NCI-H1105 treated with DMSO at 0.1 percent for 48 hours (cell line): ENCODE measurements around the gene SETD7.

Experiments
- DNase-seq: peaks from one replicate; lab custom pipeline; 2025; lab: John Stamatoyannopoulos, UW

SETD7 gene

DNA sequence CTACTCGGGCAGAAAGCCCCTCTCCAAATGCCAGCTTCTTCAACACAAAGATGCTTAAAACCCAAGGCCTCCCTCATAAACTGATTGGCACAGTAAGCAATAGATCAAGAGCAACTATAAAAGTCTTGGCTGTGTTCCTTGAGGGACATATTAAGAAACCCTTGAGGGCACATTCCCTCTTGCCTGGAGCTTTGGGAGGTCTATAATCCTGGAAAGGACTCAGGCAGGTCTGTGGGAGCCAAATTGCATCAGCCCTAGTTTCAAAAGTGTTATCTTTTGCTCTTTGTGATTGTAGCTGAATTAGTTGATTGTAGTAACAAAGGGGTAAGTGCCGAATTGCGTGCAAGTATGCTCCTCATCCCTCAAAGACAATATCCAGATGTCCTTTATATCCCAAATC, 18.6 kb upstream of the SETD7 start:
- DNase-seq: no peak

- no peak for DNase-seq
Measured at GRCh38 chr4:139568206-139568955, 12.4 kb upstream of the SETD7 start.

- DNase-seq: no peak
Measured at GRCh38 chr4:139567159-139567870, 11.3 kb upstream of the SETD7 start.

GRCh38 chr4:139564502-139564901, 8.5 kb upstream of the SETD7 start:
- no peak for DNase-seq

DNA sequence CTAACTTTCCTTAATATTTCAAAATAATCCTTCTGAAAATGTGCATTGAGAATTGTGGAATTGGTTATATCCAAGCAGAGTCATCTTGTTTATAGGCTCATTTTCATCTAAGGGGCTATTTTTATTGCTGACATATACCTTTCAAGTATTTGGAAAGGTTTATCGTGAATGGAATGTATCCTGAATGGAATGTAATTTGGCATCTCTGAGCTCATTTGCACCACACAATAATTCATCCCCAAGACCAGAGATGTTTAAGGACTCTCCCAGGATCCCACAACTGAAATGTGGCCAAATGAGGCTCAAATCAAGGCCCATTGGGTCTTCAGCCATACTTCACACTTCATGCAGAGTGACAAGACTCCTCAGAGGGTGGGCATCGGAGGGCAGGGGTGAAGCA, 7.5 kb upstream of the SETD7 start:
- no peak for DNase-seq

GRCh38 chr4:139562839-139563238, 6.8 kb upstream of the SETD7 start:
- DNase-seq: no peak

DNA sequence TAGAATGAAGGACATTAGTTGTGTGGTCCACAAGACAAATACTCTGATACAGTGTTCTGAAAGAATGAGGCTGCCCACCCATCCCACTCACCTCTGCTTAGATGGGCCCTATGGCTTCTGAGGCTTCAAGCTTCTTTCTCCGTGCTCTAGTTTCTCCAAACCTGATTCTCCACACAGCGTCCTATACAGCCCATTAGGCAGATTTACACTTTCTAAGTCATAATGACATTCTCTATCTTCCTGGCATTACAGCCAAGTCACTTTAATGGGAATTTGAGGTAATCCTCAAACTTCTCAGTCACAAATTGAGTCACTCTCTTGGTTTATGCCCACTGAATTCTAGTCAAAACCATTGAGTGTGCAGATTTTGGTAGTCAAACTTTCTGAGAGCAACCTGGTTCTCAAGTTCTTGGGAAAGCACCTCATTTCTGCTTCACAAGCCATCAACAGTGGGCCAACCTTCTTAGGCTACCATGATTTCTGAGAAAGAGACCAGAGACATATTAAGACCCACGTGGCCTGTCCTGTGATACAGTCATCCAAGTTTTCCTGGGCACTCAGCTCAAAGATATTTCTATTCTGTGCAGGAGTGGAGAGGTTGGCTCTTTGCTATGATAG, 6.2 kb upstream of the SETD7 start:
- no peak for DNase-seq

DNA sequence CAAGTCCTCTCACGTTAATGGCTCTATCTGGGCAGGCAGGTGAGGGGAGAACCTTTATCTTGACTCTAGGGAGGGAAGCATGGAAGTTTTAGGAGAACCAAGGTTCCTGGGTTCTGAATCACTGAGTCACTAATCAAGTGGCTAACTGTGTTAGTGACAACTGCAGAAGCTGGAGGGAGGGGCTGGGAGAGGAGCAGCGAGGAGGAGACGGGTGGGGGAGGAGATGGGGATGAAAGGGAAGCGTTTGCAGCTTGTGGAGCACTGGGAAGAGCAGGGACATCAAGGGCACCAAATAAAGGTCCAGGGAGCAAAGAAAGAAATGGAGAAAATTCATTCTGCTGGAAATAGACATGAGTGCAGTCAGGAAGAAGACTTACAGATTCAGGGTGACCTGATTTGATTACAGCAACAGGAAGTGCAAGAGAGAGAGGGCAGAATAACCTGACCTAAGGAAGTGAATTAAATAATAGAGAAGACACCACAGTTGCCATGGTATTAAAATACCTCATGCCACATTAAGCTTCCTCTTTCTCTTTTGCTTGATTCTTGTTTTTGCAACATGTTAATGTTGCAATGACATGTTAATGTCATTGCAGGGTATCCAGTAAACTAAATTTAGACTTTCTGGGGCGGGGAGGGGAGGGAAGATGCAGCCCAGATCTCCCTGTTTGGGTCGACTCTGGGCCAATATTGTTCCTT, 4.5 kb upstream of the SETD7 start:
- no peak for DNase-seq

DNA sequence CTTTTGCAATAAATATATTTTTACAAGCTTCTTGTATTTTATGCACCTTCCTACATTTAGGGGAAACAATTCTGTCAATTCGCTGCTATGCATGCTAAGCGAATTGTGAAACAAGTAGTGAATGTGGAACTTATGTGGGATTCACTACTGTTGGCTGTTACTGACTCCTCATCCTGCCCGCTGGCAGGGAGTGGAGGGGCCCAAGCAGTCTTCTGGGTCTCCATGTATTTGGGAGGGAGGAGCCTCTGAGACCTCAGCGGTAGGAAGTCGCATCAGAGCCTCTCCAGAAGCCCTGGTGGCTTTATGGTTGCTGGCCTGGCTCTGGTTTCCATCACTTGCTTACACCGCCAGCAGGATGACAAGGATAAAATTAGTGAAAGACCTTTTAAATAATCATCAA, 3.7 kb upstream of the SETD7 start:
- DNase-seq: no peak

DNA sequence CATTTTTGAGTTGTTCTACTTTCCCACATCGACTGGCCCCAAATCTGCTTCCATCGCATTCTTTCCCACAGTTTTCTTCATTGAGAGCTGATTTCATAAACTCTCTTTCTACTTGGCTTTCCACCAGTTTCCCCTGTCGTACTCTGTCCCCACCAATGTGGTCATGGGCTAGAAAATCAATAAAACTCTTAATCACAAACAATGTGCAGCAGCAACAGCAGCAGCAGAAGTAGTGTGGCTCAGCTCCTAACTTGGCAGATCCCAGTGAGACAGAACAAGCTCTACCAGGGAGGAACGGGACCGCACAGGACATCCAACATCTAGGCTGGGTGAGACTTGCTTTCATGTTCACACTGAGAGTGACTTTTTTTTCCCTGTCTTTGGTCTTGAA, 3.1 kb upstream of the SETD7 start:
- DNase-seq: no peak

- DNase-seq: no peak
Measured at GRCh38 chr4:139558235-139559088, 2.4 kb upstream of the SETD7 start.

- DNase-seq: no peak
Measured at GRCh38 chr4:139557556-139558110, 1.6 kb upstream of the SETD7 start.

DNA sequence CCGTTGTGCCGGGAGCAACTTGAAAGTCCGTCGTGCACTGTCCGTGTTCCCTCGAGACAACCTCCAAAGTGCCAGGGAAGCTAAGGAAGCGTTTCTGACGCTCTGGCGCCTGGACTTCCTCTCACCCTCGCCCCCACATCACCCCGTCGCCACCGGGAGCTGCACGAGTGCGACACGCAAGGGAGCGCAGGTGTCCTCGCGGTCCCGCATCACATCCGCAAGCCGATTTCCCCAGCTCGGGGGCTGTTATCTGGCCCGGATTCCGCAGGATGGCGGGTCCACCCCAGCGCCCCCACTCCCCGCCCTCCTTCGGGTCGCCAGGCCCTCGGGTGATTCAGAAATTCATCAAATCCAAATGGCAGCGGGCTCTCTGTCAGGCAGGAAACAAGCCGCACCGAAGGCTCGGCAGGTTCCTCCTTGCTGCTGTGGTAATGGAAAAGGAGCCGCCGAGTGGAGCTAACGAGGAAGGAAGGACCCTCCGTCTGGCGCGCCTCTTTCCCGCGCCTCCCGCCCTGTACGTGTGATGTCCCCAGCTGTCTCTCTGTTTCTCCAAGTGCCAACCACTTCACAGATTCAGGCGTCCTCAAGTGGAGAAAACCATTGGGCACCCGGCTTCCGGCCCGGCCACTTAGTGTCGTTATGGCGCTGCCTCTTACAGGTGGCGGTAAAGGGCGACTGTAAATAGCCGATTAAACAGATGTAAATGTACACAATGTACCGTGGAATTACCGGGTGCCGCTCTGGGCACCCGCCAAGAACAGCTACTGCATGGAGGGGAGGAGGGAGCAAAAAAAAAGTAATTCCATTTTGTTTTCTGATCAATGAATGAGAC, 921 bp upstream of the SETD7 start:
- DNase-seq: peak; percentile 71

DNA sequence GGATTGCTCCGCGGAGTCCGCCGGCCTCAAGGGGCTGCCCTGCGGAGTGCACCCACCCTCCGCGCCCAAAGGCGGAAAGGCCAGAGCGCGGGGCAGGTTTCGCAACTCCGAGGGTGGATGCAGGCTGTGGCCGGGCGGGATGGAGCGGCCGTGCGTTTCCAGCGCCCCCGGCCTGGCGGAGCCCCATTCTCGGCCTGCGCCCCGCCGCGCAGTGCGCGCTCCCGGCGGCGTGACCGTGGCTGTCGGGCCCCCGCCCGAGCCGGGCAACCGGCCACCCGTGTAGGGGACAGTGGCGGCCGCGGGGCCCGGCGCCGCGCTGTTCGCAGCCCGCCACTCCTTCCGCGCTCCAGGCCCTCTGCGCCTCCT, 331 bp downstream of the SETD7 start:
- DNase-seq: no peak

DNA sequence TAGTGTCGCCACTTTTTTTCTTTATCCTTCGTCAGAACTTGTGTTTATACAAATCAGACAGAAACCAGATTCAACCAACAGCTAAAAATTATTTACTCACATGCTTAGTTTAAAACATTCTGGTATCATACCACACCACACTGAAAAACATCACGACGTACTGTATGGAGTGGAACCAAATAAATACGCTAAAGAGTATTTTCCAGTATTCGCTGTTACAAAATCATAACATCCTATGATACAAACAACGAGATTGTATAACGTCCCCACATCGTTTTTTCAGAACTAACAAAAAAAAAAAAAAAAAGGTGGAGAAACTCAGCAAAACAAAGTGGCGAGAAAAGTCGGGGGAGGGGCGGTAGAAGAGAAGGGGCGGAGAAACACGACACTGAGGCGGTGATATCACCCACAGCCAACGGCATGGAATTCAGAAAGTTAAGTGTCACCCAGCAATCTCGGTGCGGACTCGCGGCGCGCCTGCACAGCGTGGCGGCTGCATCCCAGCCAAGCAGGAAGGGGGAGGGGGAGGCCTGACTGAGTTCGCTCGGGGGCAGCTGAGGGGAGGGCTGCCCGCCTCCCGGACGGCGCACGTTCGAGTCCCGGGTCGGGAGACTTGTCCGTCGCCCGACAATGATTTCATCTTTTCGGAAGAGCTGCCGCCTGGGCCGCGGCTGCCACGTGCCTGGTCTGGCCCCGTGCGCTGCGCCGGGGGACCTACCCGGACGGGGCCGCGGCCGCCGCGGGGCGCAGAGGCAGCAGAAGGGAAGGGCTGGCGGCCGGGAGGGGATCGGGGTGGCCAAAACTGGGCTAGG, 920 bp downstream of the SETD7 start:
- peak; percentile 23 for DNase-seq

DNA sequence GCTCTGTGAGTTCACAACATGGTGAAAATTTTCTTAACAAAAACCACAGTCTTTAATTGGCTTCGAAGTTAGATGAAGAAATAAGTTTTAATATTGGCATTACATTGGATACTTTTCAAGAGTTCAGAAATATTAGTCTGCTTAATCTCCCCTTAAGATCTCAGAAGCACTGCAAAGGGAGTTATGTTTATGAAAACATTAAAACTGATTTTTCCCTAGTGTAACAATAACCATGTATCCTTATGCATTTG, 1.5 kb downstream of the SETD7 start:
- no peak for DNase-seq

GRCh38 chr4:139553751-139554641, 2.0 kb downstream of the SETD7 start:
- DNase-seq: no peak

GRCh38 chr4:139552517-139553307, 3.3 kb downstream of the SETD7 start:
- no peak for DNase-seq
